ENCODE data around the gene ADAMTS1.

ADAMTS1 gene

DNA sequence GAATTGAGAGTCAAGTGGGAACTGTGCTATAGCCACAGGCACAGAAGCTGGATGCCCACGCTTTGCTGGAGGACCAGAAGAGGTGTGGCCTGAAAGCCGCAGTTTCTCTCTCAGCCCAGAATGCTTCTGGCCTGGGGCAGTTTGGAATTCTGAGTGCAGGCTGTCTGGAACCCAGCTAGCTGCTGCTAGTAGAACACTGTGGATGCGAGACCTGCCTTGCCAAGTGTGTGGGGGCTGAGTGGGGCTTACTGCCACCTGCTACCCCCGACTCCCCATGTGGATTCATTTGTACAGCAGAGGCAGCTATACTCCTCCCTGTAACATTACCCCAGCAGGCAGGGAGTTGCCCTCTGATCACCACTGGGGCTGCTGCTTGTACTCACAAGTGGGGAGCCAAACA lies 12.2 kb downstream of the ADAMTS1 start:
- H3K9me3 ChIP-seq (ENCODE audit: insufficient read depth, low read length), result no peaks in the 10 kb centered on the region
- no peak overlapping the region for H3K4me3 ChIP-seq (ENCODE audit: insufficient read length, low read depth)
- no peak for DNase-seq (ENCODE audit: low read depth, low spot score)
- H3K9ac ChIP-seq (ENCODE audit: insufficient read length, low read depth), result no peak overlapping the region
- no peak for TF ChIP-seq ZNF274 (IDR thresholded peaks at IDR 0.05; ENCODE audit: low read depth, low read length)
- no peak for TF ChIP-seq SUZ12 (IDR thresholded peaks at IDR 0.05; ENCODE audit: extremely low read depth, insufficient read depth, insufficient read length)
- TF ChIP-seq YY1 (IDR thresholded peaks at IDR 0.05; ENCODE audit: insufficient read depth, insufficient read length), result no peak
- no peaks in the 10 kb centered on the region for H3K4me1 ChIP-seq (ENCODE audit: insufficient read depth, insufficient read length)
- no peaks in the 10 kb centered on the region for H3K27me3 ChIP-seq (ENCODE audit: insufficient read depth, insufficient read length)
- H3K36me3 ChIP-seq (ENCODE audit: insufficient read depth, insufficient read length, low read length), result peaks cover 19% of the 10 kb centered on the region

DNA sequence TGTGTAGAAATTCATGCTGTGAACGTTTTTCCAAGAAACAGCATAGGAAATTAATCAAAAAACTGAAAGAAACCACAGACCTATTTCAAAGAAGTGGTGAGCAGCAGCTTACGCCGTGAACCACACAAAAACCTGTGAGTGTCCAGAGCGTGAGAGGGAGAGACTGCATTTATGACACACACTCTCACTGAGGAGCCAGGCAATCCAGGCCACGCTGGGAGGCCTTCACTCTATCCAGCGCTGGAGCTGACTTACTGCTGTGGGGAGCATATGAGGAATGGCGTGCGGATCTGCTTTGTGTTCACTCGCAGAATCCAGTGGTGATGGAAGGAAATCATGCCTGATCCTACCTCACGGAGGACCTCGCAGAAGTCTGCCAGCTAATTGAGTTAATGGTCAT lies 12.7 kb downstream of the ADAMTS1 start:
- DNase-seq (ENCODE audit: low read depth, low spot score), result no peak
- H3K9me3 ChIP-seq (ENCODE audit: insufficient read depth, low read length), result no peaks in the 10 kb centered on the region
- no peaks in the 10 kb centered on the region for H3K27me3 ChIP-seq (ENCODE audit: insufficient read depth, insufficient read length)
- TF ChIP-seq SUZ12 (IDR thresholded peaks at IDR 0.05; ENCODE audit: extremely low read depth, insufficient read depth, insufficient read length) (no peak), ZNF274 (IDR thresholded peaks at IDR 0.05; ENCODE audit: low read depth, low read length) (no peak), YY1 (IDR thresholded peaks at IDR 0.05; ENCODE audit: insufficient read depth, insufficient read length) (no peak)
- no peak overlapping the region for H3K4me3 ChIP-seq (ENCODE audit: insufficient read length, low read depth)
- peaks cover 14% of the 10 kb centered on the region for H3K36me3 ChIP-seq (ENCODE audit: insufficient read depth, insufficient read length, low read length)
- no peaks in the 10 kb centered on the region for H3K4me1 ChIP-seq (ENCODE audit: insufficient read depth, insufficient read length)
- H3K9ac ChIP-seq (ENCODE audit: insufficient read length, low read depth), result no peak overlapping the region

DNA sequence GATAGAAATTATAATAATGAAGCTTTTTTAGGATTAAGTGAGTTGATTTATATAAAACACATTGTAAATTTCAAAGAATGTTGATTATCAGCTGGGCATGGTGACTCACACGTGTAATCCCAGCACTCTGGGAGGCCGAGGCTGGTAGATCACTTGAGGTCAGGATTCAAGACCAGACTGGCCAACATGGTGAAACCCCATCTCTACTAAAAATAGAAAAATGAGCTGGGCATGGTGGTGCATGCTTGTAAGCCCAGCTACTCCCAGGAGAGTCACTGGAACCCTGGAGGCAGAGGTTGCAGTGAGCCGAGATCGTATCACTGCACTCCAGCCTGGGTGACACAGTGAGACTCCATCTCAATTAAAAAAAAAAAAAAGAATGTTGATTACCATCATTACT lies 18.4 kb downstream of the ADAMTS1 start:
- Histone ChIP-seq H3K27me3 (ENCODE audit: insufficient read depth, insufficient read length) (no peaks in the 10 kb centered on the region), H3K36me3 (ENCODE audit: insufficient read depth, insufficient read length, low read length) (no peaks in the 10 kb centered on the region), H3K4me1 (ENCODE audit: insufficient read depth, insufficient read length) (no peaks in the 10 kb centered on the region), H3K9me3 (ENCODE audit: insufficient read depth, low read length) (peaks cover 27% of the 10 kb centered on the region), H3K4me3 (ENCODE audit: insufficient read length, low read depth) (no peak overlapping the region), H3K9ac (ENCODE audit: insufficient read length, low read depth) (no peak overlapping the region)
- TF ChIP-seq YY1 (IDR thresholded peaks at IDR 0.05; ENCODE audit: insufficient read depth, insufficient read length) (no peak), SUZ12 (IDR thresholded peaks at IDR 0.05; ENCODE audit: extremely low read depth, insufficient read depth, insufficient read length) (no peak), ZNF274 (IDR thresholded peaks at IDR 0.05; ENCODE audit: low read depth, low read length) (no peak)
- no peak for DNase-seq (ENCODE audit: low read depth, low spot score)

DNA sequence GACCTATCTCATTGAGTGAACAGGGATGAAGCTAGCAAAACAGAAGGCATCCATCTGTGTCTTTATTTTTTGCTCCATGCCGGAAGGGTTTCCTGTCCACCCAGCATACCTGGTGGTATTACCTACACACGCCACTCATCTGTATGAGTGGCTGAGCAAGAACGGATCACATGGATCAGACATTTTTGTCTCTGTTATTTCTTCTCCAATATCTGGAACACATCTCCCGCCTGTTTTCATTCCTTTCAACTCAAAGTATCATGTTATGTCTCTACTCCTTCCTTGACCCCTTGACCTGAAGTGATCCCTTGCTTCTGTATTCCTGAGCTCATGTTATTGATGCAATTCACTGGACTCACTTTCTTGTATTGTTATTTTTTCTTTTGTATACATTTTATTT lies 24.7 kb downstream of the ADAMTS1 start:
- Histone ChIP-seq H3K4me1 (ENCODE audit: insufficient read depth, insufficient read length) (no peaks in the 10 kb centered on the region), H3K9me3 (ENCODE audit: insufficient read depth, low read length) (peaks cover 12% of the 10 kb centered on the region), H3K27me3 (ENCODE audit: insufficient read depth, insufficient read length) (no peaks in the 10 kb centered on the region), H3K4me3 (ENCODE audit: insufficient read length, low read depth) (no peak overlapping the region), H3K36me3 (ENCODE audit: insufficient read depth, insufficient read length, low read length) (no peaks in the 10 kb centered on the region), H3K9ac (ENCODE audit: insufficient read length, low read depth) (no peak overlapping the region)
- DNase-seq (ENCODE audit: low read depth, low spot score), result no peak
- TF ChIP-seq ZNF274 (IDR thresholded peaks at IDR 0.05; ENCODE audit: low read depth, low read length), result no peak

DNA sequence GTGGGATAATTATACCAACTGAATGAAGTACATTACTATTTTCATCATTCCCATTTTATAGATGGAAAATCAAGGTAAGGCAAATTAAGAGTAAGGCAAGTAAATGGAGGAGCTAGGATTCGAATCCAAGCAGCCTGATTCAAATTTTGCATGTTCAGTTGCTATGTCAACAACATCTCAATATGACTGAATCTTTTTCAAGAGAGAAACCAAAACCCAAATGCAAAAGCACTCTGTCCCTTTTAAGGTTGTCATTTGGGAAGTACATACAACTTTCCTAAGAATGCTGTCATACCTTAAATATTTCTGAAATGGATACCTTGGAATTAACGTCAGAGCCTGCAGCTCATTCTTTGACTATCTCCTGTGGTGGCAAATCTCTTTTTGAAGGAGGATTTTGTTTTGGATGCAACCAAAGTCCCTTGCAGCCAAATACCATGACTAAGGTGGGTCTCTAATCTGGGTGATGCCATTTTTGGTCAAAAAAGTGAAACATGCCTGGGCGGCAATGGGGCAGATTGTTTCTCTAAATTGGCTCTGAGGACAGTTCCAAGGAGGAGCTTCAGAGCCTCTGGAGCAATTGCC lies 25.4 kb downstream of the ADAMTS1 start:
- no peaks in the 10 kb centered on the region for H3K4me1 ChIP-seq (ENCODE audit: insufficient read depth, insufficient read length)
- H3K9me3 ChIP-seq (ENCODE audit: insufficient read depth, low read length), result 0 out of 2 replicates have a peak, but pooled peaks cover 7% of the 10 kb centered on the region
- no peak overlapping the region for H3K4me3 ChIP-seq (ENCODE audit: insufficient read length, low read depth)
- H3K9ac ChIP-seq (ENCODE audit: insufficient read length, low read depth), result no peak overlapping the region
- no peak for DNase-seq (ENCODE audit: low read depth, low spot score)
- TF ChIP-seq SUZ12 (IDR thresholded peaks at IDR 0.05; ENCODE audit: extremely low read depth, insufficient read depth, insufficient read length) (no peak), YY1 (IDR thresholded peaks at IDR 0.05; ENCODE audit: insufficient read depth, insufficient read length) (no peak), ZNF274 (IDR thresholded peaks at IDR 0.05; ENCODE audit: low read depth, low read length) (no peak)
- H3K36me3 ChIP-seq (ENCODE audit: insufficient read depth, insufficient read length, low read length), result no peaks in the 10 kb centered on the region
- no peaks in the 10 kb centered on the region for H3K27me3 ChIP-seq (ENCODE audit: insufficient read depth, insufficient read length)

DNA sequence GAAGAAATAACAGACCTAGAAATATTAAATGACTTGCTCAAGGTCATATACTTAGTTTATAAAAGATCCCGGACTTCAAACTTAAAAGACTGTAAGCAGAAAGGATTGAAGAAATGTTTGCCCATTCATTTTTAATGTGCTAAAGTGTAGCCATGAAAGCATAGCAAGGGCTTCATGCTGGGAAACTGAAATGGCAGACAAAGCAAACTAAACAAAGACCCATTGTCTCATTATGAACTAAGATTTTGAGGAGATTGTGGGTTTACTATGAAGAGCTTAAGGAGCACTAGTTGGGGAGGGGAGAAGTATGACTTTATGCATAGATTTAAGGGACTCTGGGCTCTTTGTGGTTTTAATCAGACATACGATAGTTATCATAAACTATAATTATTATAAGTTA lies 26.3 kb downstream of the ADAMTS1 start:
- Histone ChIP-seq H3K9ac (ENCODE audit: insufficient read length, low read depth) (no peak overlapping the region), H3K4me3 (ENCODE audit: insufficient read length, low read depth) (no peak overlapping the region), H3K4me1 (ENCODE audit: insufficient read depth, insufficient read length) (no peaks in the 10 kb centered on the region), H3K36me3 (ENCODE audit: insufficient read depth, insufficient read length, low read length) (no peaks in the 10 kb centered on the region), H3K9me3 (ENCODE audit: insufficient read depth, low read length) (0 out of 2 replicates have a peak, but pooled peaks cover 7% of the 10 kb centered on the region), H3K27me3 (ENCODE audit: insufficient read depth, insufficient read length) (no peaks in the 10 kb centered on the region)
- no peak for DNase-seq (ENCODE audit: low read depth, low spot score)
- no peak for TF ChIP-seq SUZ12 (IDR thresholded peaks at IDR 0.05; ENCODE audit: extremely low read depth, insufficient read depth, insufficient read length)
- no peak for TF ChIP-seq YY1 (IDR thresholded peaks at IDR 0.05; ENCODE audit: insufficient read depth, insufficient read length)
- TF ChIP-seq ZNF274 (IDR thresholded peaks at IDR 0.05; ENCODE audit: low read depth, low read length), result no peak

DNA sequence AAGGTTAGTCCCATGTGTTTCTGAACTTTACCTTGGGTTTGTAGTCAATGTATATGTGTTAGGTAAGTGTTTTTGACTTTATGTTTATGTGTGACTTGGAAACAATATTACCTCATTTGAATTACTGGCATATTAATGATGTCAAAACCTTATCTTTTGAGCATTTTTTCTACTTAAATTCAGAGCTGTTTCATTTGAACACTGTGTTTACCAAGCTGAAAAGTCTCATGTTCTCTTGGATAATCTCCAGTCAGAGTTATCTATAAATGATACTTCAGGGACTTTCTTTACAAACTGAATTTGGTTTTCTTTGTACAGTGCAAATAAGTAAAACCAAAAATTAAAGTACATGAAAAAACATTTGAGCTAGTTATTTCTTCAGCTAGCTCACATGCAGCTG lies 30.0 kb downstream of the ADAMTS1 start:
- Histone ChIP-seq H3K9me3 (ENCODE audit: insufficient read depth, low read length) (no peaks in the 10 kb centered on the region), H3K9ac (ENCODE audit: insufficient read length, low read depth) (no peak overlapping the region), H3K27me3 (ENCODE audit: insufficient read depth, insufficient read length) (no peaks in the 10 kb centered on the region), H3K4me1 (ENCODE audit: insufficient read depth, insufficient read length) (no peaks in the 10 kb centered on the region), H3K36me3 (ENCODE audit: insufficient read depth, insufficient read length, low read length) (no peaks in the 10 kb centered on the region), H3K4me3 (ENCODE audit: insufficient read length, low read depth) (no peak overlapping the region)
- TF ChIP-seq YY1 (IDR thresholded peaks at IDR 0.05; ENCODE audit: insufficient read depth, insufficient read length), result no peak
- DNase-seq (ENCODE audit: low read depth, low spot score), result no peak

DNA sequence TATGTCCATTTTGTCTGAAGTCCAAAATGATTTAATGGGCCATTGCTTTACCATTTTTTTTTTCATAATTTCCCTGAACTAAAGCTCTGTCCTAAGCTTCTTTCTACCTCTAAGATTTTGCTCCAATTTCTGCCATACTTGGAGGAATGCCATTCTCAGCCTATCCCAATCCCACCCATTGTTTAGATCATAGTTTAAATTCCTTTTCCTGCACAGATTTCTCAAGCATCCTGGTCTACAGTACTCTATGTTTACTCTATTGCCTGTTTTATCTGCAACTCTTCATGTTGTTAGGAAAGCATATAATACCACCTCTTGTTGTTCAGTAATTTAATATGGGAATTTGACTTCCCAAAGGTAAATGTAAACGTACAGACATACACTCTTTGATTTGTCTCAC lies 30.8 kb downstream of the ADAMTS1 start:
- no peaks in the 10 kb centered on the region for H3K9me3 ChIP-seq (ENCODE audit: insufficient read depth, low read length)
- H3K27me3 ChIP-seq (ENCODE audit: insufficient read depth, insufficient read length), result no peaks in the 10 kb centered on the region
- H3K36me3 ChIP-seq (ENCODE audit: insufficient read depth, insufficient read length, low read length), result no peaks in the 10 kb centered on the region
- no peak overlapping the region for H3K9ac ChIP-seq (ENCODE audit: insufficient read length, low read depth)
- H3K4me3 ChIP-seq (ENCODE audit: insufficient read length, low read depth), result no peak overlapping the region
- DNase-seq (ENCODE audit: low read depth, low spot score), result no peak
- TF ChIP-seq ZNF274 (IDR thresholded peaks at IDR 0.05; ENCODE audit: low read depth, low read length) (no peak), YY1 (IDR thresholded peaks at IDR 0.05; ENCODE audit: insufficient read depth, insufficient read length) (no peak), SUZ12 (IDR thresholded peaks at IDR 0.05; ENCODE audit: extremely low read depth, insufficient read depth, insufficient read length) (no peak)
- H3K4me1 ChIP-seq (ENCODE audit: insufficient read depth, insufficient read length), result no peaks in the 10 kb centered on the region

Data from NT2/D1 (cell line).